ENCODE measurements around the gene SH3BP1. TPM values are rescaled to one million over a fixed set of nuclear protein-coding genes. Genes with fewer than 3 reads are reported as not detected.

Gene SH3BP1
- polyA plus RNA-seq, 1 donor: 10.5 TPM

DNA sequence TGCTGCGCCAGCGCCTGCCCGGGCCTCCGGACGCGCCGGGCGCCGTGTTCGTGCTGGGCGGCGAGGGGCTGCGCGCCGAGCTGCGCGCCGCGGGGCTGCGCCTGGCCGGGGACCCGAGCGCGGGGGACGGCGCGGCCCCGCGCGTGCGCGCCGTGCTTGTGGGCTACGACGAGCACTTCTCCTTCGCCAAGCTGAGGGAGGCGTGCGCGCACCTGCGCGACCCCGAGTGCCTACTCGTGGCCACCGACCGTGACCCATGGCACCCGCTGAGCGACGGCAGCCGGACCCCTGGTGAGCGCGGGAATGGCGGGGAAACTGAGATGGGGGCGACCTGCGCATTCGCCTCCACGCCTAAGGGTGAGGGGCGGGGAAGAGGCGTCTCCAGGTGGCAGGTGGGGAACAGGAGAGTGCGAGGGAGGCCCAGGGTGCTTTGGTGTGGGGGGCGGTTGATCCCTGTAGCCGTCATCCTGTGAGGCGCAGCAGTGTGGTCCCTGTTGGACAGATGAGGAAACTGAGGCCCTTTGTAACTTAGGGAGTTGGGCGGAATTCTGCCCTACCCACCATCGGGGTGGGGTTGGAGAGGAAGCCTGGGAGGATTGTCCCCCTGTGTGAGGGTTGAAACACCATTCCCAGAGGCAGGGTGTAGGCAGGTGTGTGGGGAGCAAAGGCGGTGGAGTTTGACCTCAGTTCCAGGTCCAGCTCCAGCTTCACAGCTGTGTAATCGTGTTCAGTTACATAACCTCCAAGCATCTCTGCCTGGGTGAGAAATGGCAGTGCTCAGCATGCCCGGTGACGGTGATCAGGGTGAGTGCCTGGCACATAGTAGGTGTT lies 19.8 kb downstream of the SH3BP1 start:
- DNase-seq (ENCODE audit: low read depth): no peak

DNA sequence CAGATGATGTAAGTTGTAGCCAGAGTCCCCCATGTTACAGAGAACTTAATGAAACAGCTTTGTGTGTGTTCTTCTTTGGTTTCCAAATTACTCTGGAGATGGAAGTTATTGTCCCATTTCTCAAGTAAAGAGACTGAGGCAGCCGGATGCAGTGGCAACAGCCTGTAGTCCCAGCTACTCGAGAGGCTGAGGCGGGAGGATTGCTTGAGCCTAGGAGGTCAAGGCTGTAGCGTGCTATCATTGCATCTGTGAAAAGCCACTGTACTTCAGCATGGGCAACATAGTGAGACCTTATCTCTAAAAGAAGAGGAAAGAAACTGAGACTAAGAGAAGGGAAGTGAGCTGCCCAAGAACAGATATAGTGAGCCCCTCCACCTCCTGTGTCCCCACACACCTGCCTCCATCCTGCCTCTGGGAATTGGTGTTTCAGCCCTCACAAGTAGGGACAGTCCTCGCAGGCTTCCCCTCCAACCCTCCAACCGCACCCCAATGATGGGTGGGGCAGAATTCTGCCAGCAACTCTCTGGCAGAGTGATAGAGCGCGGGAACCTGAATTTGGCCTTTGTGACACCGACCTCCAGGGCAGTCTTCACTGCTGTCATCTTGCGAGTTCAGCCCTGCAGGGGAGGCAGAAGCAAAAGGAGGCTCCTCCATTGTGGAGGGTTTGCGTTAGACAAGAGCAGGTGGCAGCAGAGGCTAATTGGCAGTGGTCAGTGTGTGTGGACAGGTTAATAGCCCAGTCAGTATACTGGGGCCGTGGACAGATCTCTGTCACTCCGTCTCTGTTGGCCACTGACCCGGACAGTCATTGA lies 20.6 kb downstream of the SH3BP1 start:
- no peak for DNase-seq (ENCODE audit: low read depth)

GRCh38 chr22:37660709-37661045 lies 21.2 kb downstream of the SH3BP1 start:
- DNase-seq (ENCODE audit: low read depth): no peak

GRCh38 chr22:37661160-37661924 lies 21.9 kb downstream of the SH3BP1 start:
- no peak for DNase-seq (ENCODE audit: low read depth)

DNA sequence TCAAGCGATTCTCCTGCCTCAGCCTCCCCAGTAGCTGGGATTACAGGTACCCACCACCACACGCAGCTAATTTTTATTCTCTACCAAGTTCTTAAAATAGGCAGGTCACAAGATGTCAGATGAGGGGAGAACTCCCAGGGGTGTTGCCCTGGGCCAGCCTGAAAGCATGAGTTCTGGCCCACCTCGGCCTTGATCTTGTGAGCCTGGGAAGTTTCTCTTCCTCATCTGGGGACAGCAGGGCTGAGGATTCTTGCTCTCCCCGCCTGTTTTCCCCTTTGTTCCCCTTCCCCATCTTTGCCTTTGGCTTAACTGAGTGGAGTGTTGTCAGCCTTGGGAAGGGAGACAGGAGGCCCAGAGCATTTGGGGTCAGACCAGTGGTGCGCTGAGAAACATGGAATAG lies 22.6 kb downstream of the SH3BP1 start:
- DNase-seq (ENCODE audit: low read depth): no peak

DNA sequence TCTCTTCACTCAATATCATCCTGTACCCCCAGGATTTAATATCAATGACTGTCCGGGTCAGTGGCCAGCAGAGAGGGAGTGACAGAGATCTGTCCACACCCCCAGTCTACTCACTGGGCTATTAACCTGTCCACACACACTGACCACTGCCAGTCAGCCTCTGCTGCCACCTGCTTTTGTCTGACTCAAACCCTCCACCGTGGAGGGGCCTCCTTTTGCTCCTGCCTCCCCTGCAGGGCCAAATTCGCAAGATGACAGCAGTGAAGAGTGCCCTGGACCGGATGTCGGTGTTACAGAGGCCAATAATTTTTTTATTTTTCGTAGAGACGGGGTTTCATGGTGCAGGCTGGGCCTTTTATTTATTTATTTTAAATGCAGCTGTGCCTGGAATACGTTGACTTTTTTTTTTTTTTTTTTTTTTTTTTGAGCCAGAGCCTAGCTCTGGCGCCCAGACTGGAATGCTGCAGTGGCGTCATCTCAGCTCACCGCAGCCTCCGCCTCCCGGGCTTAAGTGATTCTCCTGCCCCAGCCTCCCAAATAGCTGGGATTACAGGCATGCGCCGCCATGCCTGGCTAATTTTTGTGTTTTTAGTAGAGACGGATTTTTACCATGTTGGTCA lies 24.2 kb downstream of the SH3BP1 start:
- DNase-seq (ENCODE audit: low read depth): no peak

- no peak for DNase-seq (ENCODE audit: low read depth)
Observed at GRCh38 chr22:37664249-37665101, 25.0 kb downstream of the SH3BP1 start.

- DNase-seq (ENCODE audit: low read depth): no peak
Observed at GRCh38 chr22:37665487-37665886, 26.0 kb downstream of the SH3BP1 start.

GRCh38 chr22:37669586-37669985 lies 30.1 kb downstream of the SH3BP1 start:
- DNase-seq (ENCODE audit: low read depth): no peak

DNA sequence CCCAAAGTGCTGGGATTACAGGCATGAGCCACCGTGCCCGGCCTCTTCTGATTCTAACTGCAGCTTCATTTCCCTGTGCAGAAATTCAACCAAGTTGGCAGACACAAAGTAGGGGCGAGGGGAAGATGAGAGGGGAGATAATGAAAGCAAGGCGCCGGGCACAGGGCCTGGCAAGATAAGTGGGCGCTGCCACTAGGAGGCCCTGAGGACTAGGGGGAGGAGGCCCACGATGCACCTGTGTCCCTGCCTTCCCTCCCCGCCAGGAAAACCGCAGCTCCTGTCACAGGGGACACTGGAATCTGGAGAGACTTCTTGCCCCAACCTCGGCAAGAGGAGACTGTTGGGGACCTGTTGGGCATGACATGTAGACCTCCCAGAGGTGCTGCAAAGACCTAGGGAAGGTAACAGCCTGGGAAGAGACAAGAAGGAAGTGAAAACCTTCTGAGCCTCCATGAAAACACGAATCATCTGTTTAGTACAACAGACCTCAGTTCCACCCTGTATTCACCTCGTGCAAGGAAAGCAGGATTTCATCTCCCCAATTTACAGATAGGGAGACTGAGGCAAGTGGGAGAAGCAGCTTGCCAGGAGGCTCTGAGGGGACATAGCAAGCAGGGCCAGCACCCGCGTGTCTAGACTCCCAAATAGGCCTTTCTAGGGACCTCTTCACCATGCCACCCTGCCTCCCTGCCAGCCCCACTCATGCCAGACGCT lies 32.9 kb downstream of the SH3BP1 start:
- DNase-seq (ENCODE audit: low read depth): no peak

DNA sequence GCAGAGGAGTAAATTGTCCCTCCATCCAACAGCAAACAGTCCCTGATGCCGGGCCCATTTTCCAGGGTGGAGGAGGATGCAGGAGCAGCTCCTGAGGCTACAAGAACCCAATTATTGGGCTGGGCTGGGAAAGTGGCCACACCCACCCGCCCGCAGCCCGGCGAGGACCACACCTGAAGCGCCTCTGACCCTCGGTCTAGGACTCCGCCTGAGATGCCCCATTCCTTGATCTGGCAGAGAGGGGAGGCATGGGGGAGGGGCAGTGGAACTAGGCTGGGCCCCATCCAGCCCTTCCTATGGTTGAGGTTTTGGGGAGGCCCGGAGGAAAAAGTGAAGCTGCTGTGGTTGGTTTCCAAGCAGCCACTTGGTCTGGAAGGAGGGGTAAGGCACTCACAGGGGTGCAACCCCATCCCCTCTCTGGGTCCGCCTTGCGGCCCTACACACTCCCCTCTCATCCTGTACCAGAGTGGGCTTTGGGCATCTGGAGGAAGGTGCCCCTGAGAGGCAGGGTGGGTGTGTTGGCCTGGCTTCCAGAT lies 33.5 kb downstream of the SH3BP1 start:
- no peak for DNase-seq (ENCODE audit: low read depth)

GRCh38 chr22:37674248-37674647 lies 34.8 kb downstream of the SH3BP1 start:
- no peak for DNase-seq (ENCODE audit: low read depth)

DNA sequence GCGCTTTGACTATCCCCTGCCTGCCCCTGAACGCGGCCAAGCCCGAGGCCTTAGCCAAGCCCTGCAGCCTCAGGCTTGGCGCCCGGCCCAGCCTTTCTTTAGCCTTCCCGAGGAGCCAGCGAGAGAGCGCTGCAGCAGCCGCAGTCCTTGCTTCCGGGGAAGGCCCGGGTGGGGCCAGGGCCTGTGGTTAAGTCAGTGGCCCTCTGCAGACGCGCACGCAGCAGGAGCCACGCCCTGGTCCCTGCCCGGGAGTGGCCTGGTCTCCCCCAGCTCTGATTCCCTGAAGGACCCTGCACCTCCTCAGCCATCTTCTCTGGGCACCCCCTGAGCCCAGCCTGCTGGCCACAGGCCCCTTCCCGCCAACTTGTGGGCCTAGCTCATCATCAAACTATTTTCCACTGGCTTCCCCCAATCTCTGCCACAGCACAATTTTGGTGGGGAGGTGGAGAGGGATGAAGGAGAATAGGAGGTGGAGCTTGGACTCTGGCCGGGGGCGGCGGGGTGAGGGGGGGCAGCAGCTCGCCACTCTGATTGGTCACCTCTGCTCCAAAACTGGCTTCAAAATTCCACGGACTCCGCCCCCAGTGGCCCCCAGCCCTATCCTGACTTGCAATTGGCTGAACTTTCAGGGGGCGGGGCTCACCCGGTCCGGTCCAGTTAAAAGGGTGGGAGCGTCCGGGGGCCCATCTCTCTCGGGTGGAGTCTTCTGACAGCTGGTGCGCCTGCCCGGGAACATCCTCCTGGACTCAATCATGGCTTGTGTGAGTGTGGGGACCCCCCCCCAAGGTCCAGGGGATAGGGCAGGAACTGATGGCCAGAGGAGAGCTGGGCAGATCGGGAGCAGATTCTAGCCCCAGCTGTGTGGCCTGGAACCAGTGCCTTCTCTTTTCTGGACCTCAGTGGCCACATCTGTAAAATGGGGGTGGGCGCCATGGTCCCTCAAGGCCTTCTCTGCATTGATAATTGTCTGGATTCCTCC lies 35.8 kb downstream of the SH3BP1 start, which contains the start of gene LGALS1:
Gene LGALS1 (plus strand): TSS at position 686 of the 979 bp plus-strand sequence. CDS start 67 bp downstream, at position 753.
- DNase-seq (ENCODE audit: low read depth): peak; percentile 83

- no peak for DNase-seq (ENCODE audit: low read depth)
Observed at GRCh38 chr22:37675930-37676735, 36.7 kb downstream of the SH3BP1 start.

GRCh38 chr22:37676736-37677492 lies 37.4 kb downstream of the SH3BP1 start:
- DNase-seq (ENCODE audit: low read depth): no peak

- DNase-seq (ENCODE audit: low read depth): no peak
Observed at GRCh38 chr22:37677493-37677974, 38.1 kb downstream of the SH3BP1 start.

- no peak for DNase-seq (ENCODE audit: low read depth)
Observed at GRCh38 chr22:37678372-37678771, 38.9 kb downstream of the SH3BP1 start.

All from forelimb muscle (tissue), 1 donor.